CD8-positive, alpha-beta memory T cell (primary cell): ENCODE results near the gene RPUSD4. TPM values are rescaled to one million over a fixed set of nuclear protein-coding genes. Genes with fewer than 3 reads are reported as not detected.
"Not testable (repeated sequence)": the region's sequence is repeated elsewhere in the genome, so short reads cannot be mapped to it uniquely, and the experiment has no call there.

Experiments used
- CTCF ChIA-PET: fragments of 350-600 bp; sonication (Branson Sonifier 250); formaldehyde crosslinking; loops from one replicate; lab custom pipeline; 2021; ENCODE audit warnings: antibody characterized with exemption; lab: Charles Lee
- POLR2A ChIA-PET: fragments of 350-600 bp; sonication (Branson Sonifier 250); formaldehyde crosslinking; loops from one replicate; lab custom pipeline; 2021; ENCODE audit warnings: antibody characterized with exemption; lab: Charles Lee
- DNase-seq, 5 donors: peaks; one replicate each; pipeline versions ENCODE4 v3.0.0 to v3.0.0-alpha.2; 2020 to 2022; ENCODE audit warnings: mixed read lengths in 1 of 5
- H3K27ac ChIP-seq: one replicate; pipeline ENCODE4 v1.7.0; 2013; ENCODE audit warnings: low read depth, mild to moderate bottlenecking, low read length, moderate library complexity
- H3K27me3 ChIP-seq: 2 replicates; pipeline ENCODE4 v1.7.0; 2013; ENCODE audit warnings: low read length, mild to moderate bottlenecking; ENCODE audit not compliant: insufficient read depth, poor library complexity, severe bottlenecking
- H3K36me3 ChIP-seq: 2 replicates; pipeline ENCODE4 v1.7.0; 2013; ENCODE audit warnings: mild to moderate bottlenecking, low read length, moderate library complexity; ENCODE audit not compliant: insufficient read depth
- H3K4me1 ChIP-seq: 2 replicates; pipeline ENCODE4 v1.7.0; 2013; ENCODE audit warnings: mild to moderate bottlenecking, low read length, moderate library complexity; ENCODE audit not compliant: insufficient read depth
- H3K4me3 ChIP-seq: 2 replicates; pipeline ENCODE4 v1.7.0; 2013; ENCODE audit warnings: mild to moderate bottlenecking, low read length
- H3K9me3 ChIP-seq: 2 replicates; pipeline ENCODE4 v1.7.0; 2013; ENCODE audit warnings: mild to moderate bottlenecking, low read length
- H3K27ac Mint-ChIP-seq, 8 donors: one replicate each; pipeline ENCODE4 v1.8.0; 2020 to 2021; ENCODE audit warnings: mixed read lengths in 8 of 8, mild to moderate bottlenecking in 6 of 8, inconsistent platforms in 3 of 8, moderate library complexity in 3 of 8
- H3K27me3 Mint-ChIP-seq, 2 donors: one replicate each; pipeline ENCODE4 v1.8.0; 2020 to 2021; ENCODE audit warnings: mixed read lengths in 2 of 2, mild to moderate bottlenecking in 1 of 2, moderate library complexity in 1 of 2
- H3K36me3 Mint-ChIP-seq, 3 donors: one replicate each; pipeline ENCODE4 v1.8.0; 2020 to 2021; ENCODE audit warnings: mixed read lengths in 3 of 3, inconsistent platforms in 1 of 3, mild to moderate bottlenecking in 1 of 3
- H3K4me1 Mint-ChIP-seq, 3 donors: one replicate each; pipeline ENCODE4 v1.8.0; 2020 to 2021; ENCODE audit warnings: mixed read lengths in 3 of 3, inconsistent platforms in 1 of 3, mild to moderate bottlenecking in 1 of 3
- H3K4me3 Mint-ChIP-seq, 7 donors: one replicate each; pipeline ENCODE4 v1.8.0; 2020 to 2021; ENCODE audit warnings: mixed read lengths in 7 of 7, mild to moderate bottlenecking in 6 of 7, moderate library complexity in 4 of 7, inconsistent platforms in 2 of 7
- H3K9me3 Mint-ChIP-seq, 5 donors: one replicate each; pipeline ENCODE4 v1.8.0; 2020 to 2022; ENCODE audit warnings: mixed read lengths in 5 of 5, mild to moderate bottlenecking in 3 of 5, moderate library complexity in 2 of 5, inconsistent platforms in 1 of 5
- polyA plus RNA-seq: library from polyadenylated mRNA; unstranded; fragments of 300-500 nt; fragmentation: Illumina TruSeq; gene quantifications from one replicate; pipeline ENCODE4 v1.2.3, GENCODE V29; 2021
- total RNA-seq, 2 experiments: library from RNA; stranded (reverse); gene quantifications; one replicate each; pipeline ENCODE4 v1.2.3, GENCODE V29; 2021

The RPUSD4 gene
- 10 to 100 TPM; 47.3 to 48.8 TPM for total RNA-seq
- polyA plus RNA-seq, result 20.4 TPM

- Histone ChIP-seq H3K4me3 (peak within 1 kb of the TSS; percentile 100), H3K27me3 (no peaks in the 10 kb centered on the region), H3K9me3 (no peaks in the 10 kb centered on the region), H3K36me3 (peaks cover 13% of the 10 kb centered on the region), H3K4me1 (peaks cover 22% of the 10 kb centered on the region), H3K27ac (peak within 1 kb of the TSS; percentile 77)
- peak within 1 kb of the TSS; percentile 66 to 99 (median 96) for H3K27ac Mint-ChIP-seq
- H3K4me3 Mint-ChIP-seq, result peak within 1 kb of the TSS; percentile 93 to 99 (median 98)
- ChIA-PET POLR2A (interaction anchor here (2.5 kb wide), 1 partner anchor 57 kb away, joined by 13 read pairs; the partner anchor contains the start of genes FOXRED1 and SRPRA), CTCF (interaction anchor here (0.5 to 1.5 kb wide), 3 partner anchors 14 to 621 kb away, joined by 3 to 4 read pairs (median 3); no protein-coding TSS in a partner anchor)
- H3K9me3 Mint-ChIP-seq, result no peaks in the 10 kb centered on the region
- H3K27me3 Mint-ChIP-seq, result no peaks in the 10 kb centered on the region
- H3K4me1 Mint-ChIP-seq, result peaks cover 30 to 53% (median 49%) of the 10 kb centered on the region in 3 donors
- H3K36me3 Mint-ChIP-seq, result peaks cover 2 to 49% (median 9%) of the 10 kb centered on the region in 3 donors
- DNase-seq, result peak; percentile 96 to 99 (median 98)
Observed at GRCh38 chr11:126211236-126212088, at the start of gene RPUSD4, which contains the start of gene FAM118B. Gene RPUSD4, minus strand, starts transcription at chr11:126211650. Its CDS starts 12 bp downstream, at chr11:126211638. Gene FAM118B, plus strand, starts transcription at chr11:126211782. Its CDS starts 23,220 bp downstream, at chr11:126235002.

DNA sequence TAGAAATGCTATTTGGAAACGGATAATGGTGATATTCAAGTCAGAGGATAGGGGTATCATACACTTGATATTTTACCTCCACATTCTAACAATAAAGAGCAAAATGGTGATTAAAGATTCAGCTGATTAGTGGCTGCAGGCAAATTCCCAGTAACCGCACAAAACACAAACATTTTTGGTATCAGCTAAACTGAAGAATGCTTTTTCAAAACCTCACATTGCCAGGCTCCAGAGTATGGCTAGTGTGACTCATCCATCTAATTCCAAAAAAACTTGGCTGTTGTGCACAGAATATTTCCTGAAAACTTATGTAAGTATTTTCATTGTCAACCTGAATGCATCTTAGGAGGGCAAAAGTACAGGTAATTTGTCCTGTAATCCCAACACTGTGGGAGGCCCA is 46.3 kb upstream of the RPUSD4 start:
- DNase-seq, result no peak
- Mint-ChIP-seq H3K27ac (peak overlapping the region in 3 of 8 donors; percentile 11 to 45 (median 42)), H3K9me3 (no peaks in the 10 kb centered on the region), H3K27me3 (no peaks in the 10 kb centered on the region), H3K4me1 (peaks cover 0 to 2% (median 0%) of the 10 kb centered on the region in 3 donors), H3K4me3 (no peak overlapping the region), H3K36me3 (peaks cover 0 to 68% (median 8%) of the 10 kb centered on the region in 3 donors)
- no peak overlapping the region for H3K4me3 ChIP-seq
- ChIA-PET CTCF (no interaction called here), POLR2A (no interaction called here)
- H3K9me3 ChIP-seq, result no peaks in the 10 kb centered on the region
- no peaks in the 10 kb centered on the region for H3K27me3 ChIP-seq
- H3K36me3 ChIP-seq, result peaks cover 6% of the 10 kb centered on the region
- no peaks in the 10 kb centered on the region for H3K4me1 ChIP-seq
- no peak overlapping the region for H3K27ac ChIP-seq

- Mint-ChIP-seq H3K36me3 (peaks cover 0 to 62% (median 8%) of the 10 kb centered on the region in 3 donors), H3K27ac (peak overlapping the region in 3 of 8 donors; percentile 43 to 66 (median 48)), H3K27me3 (no peaks in the 10 kb centered on the region), H3K4me3 (no peak overlapping the region), H3K9me3 (no peaks in the 10 kb centered on the region), H3K4me1 (peaks cover 0 to 2% (median 0%) of the 10 kb centered on the region in 3 donors)
- H3K36me3 ChIP-seq, result peaks cover 2% of the 10 kb centered on the region
- H3K27ac ChIP-seq, result no peak overlapping the region
- no peak for DNase-seq
- ChIA-PET CTCF (no interaction called here), POLR2A (interaction anchor here (0.6 kb wide), 1 partner anchor 25 kb away, joined by 4 read pairs; no protein-coding TSS in a partner anchor)
- no peak overlapping the region for H3K4me3 ChIP-seq
- H3K4me1 ChIP-seq, result no peaks in the 10 kb centered on the region
- H3K27me3 ChIP-seq, result no peaks in the 10 kb centered on the region
- no peaks in the 10 kb centered on the region for H3K9me3 ChIP-seq
Observed at GRCh38 chr11:126257144-126257543, 45.7 kb upstream of the RPUSD4 start.

GRCh38 chr11:126256216-126256615 is 44.8 kb upstream of the RPUSD4 start:
- H3K27me3 Mint-ChIP-seq, result no peaks in the 10 kb centered on the region
- Histone ChIP-seq H3K36me3 (no peaks in the 10 kb centered on the region), H3K9me3 (no peaks in the 10 kb centered on the region), H3K27me3 (no peaks in the 10 kb centered on the region), H3K27ac (no peak overlapping the region), H3K4me1 (no peaks in the 10 kb centered on the region), H3K4me3 (no peak overlapping the region)
- H3K36me3 Mint-ChIP-seq, result peaks cover 0 to 58% (median 8%) of the 10 kb centered on the region in 3 donors
- peak overlapping the region in 3 of 8 donors; percentile 4 to 16 (median 5) for H3K27ac Mint-ChIP-seq
- DNase-seq, result no peak
- ChIA-PET POLR2A (no interaction called here), CTCF (no interaction called here)
- H3K4me1 Mint-ChIP-seq, result no peaks in the 10 kb centered on the region
- no peak overlapping the region for H3K4me3 Mint-ChIP-seq
- H3K9me3 Mint-ChIP-seq, result no peaks in the 10 kb centered on the region

DNA sequence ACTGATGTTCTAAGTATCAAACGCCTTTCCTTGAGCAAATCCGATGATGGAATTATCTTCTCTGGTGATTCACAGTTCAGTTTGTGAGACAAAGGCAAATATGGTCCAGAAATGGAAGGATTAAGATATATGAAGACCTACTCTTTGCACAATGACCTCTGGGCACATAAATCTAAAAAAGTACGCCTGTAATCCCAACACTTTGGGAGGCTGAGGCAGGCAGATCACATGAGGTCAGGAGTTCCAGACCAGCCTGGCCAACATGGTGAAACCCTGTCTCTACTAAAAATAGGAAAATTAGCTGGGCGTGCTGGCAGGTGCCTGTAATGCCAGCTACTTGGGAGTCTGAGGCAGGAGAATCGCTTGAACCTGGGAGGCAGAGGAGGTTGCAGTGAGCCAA is 44.1 kb upstream of the RPUSD4 start:
- H3K27me3 Mint-ChIP-seq, H3K4me1 Mint-ChIP-seq, H3K4me3 ChIP-seq, H3K27me3 ChIP-seq, H3K9me3 Mint-ChIP-seq, DNase-seq, H3K9me3 ChIP-seq, H3K36me3 ChIP-seq, H3K4me3 Mint-ChIP-seq, CTCF ChIA-PET, POLR2A ChIA-PET, H3K27ac ChIP-seq, H3K4me1 ChIP-seq: not testable (repeated sequence)
- Mint-ChIP-seq H3K27ac (peak overlapping the region in 2 of 8 donors; percentile 38 to 69), H3K36me3 (peaks cover 0 to 57% (median 8%) of the 10 kb centered on the region in 3 donors)

GRCh38 chr11:126254819-126255218 is 43.4 kb upstream of the RPUSD4 start:
- no peaks in the 10 kb centered on the region for H3K27me3 ChIP-seq
- Mint-ChIP-seq H3K4me3 (no peak overlapping the region), H3K27me3 (no peaks in the 10 kb centered on the region), H3K9me3 (no peaks in the 10 kb centered on the region), H3K36me3 (peaks cover 0 to 57% (median 8%) of the 10 kb centered on the region in 3 donors), H3K27ac (peak overlapping the region in 2 of 8 donors; percentile 26 to 37), H3K4me1 (no peaks in the 10 kb centered on the region)
- DNase-seq, result no peak
- no peaks in the 10 kb centered on the region for H3K9me3 ChIP-seq
- no peak overlapping the region for H3K27ac ChIP-seq
- H3K4me1 ChIP-seq, result no peaks in the 10 kb centered on the region
- H3K36me3 ChIP-seq, result no peaks in the 10 kb centered on the region
- ChIA-PET CTCF (no interaction called here), POLR2A (no interaction called here)
- no peak overlapping the region for H3K4me3 ChIP-seq

DNA sequence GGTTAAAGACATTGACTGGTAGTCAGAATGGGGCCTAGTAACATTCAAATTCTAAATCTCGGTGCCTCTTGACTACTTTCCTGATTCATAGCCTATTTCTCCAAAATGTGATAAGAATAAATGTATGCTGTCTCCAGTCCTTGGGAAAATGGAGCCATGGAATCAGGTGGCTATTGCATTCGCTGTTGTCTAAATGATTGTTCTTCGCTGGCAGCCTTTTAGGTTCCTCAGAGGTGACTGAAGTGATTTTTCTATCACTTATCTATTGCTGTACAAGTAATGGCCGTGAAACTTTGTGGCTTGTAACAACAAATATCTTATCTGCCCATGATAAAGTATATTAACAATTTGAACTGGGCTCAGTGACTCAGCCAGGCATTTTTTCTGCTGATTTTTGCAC is 41.8 kb upstream of the RPUSD4 start:
- Histone ChIP-seq H3K9me3 (no peaks in the 10 kb centered on the region), H3K27me3 (no peaks in the 10 kb centered on the region), H3K4me1 (no peaks in the 10 kb centered on the region), H3K4me3 (no peak overlapping the region), H3K27ac (no peak overlapping the region), H3K36me3 (no peaks in the 10 kb centered on the region)
- H3K36me3 Mint-ChIP-seq, result peaks cover 0 to 56% (median 8%) of the 10 kb centered on the region in 3 donors
- H3K27me3 Mint-ChIP-seq, result no peaks in the 10 kb centered on the region
- no peak for DNase-seq
- ChIA-PET CTCF (interaction anchor here (1.0 to 1.1 kb wide), 2 partner anchors 9 to 15 kb away, joined by 3 read pairs; partner anchors contain the start of gene SRPRA), POLR2A (no interaction called here)
- H3K9me3 Mint-ChIP-seq, result no peaks in the 10 kb centered on the region
- H3K27ac Mint-ChIP-seq, result peak overlapping the region in 1 of 8 donors; percentile 21
- no peak overlapping the region for H3K4me3 Mint-ChIP-seq
- no peaks in the 10 kb centered on the region for H3K4me1 Mint-ChIP-seq

GRCh38 chr11:126246636-126247035 is 35.2 kb upstream of the RPUSD4 start:
- no peaks in the 10 kb centered on the region for H3K9me3 Mint-ChIP-seq
- ChIA-PET POLR2A (no interaction called here), CTCF (no interaction called here)
- no peak for DNase-seq
- no peak overlapping the region for H3K27ac Mint-ChIP-seq
- Histone ChIP-seq H3K36me3 (no peaks in the 10 kb centered on the region), H3K27ac (no peak overlapping the region), H3K27me3 (no peaks in the 10 kb centered on the region), H3K9me3 (no peaks in the 10 kb centered on the region), H3K4me1 (no peaks in the 10 kb centered on the region), H3K4me3 (no peak overlapping the region)
- H3K27me3 Mint-ChIP-seq, result no peaks in the 10 kb centered on the region
- no peak overlapping the region for H3K4me3 Mint-ChIP-seq
- H3K4me1 Mint-ChIP-seq, result no peaks in the 10 kb centered on the region
- H3K36me3 Mint-ChIP-seq, result peaks cover 0 to 50% (median 10%) of the 10 kb centered on the region in 3 donors
